Neuronal stem cell (in vitro differentiated cells): ENCODE measurements around the gene TMC8.

Experiments
- DNase-seq: peaks from one replicate; pipeline ENCODE4 v3.0.0-alpha.2; 2013; ENCODE audit warnings: low spot score
- H2AFZ ChIP-seq: one replicate; pipeline ENCODE4 v1.6.1; 2013; ENCODE audit warnings: mild to moderate bottlenecking, low read length, inconsistent platforms
- H2AK5ac ChIP-seq: 2 replicates; pipeline ENCODE4 v1.6.1; 2013; ENCODE audit warnings: low read depth, mild to moderate bottlenecking, inconsistent platforms, low read length, moderate library complexity, mixed read lengths
- H2BK120ac ChIP-seq: 2 replicates; pipeline ENCODE4 v1.6.1; 2013; ENCODE audit warnings: low read depth, mild to moderate bottlenecking, inconsistent platforms, low read length, moderate library complexity, mixed read lengths
- H2BK12ac ChIP-seq: one replicate; pipeline ENCODE4 v1.6.1; 2013; ENCODE audit warnings: low read length, inconsistent platforms
- H2BK15ac ChIP-seq: 2 replicates; pipeline ENCODE4 v1.6.1; 2013; ENCODE audit warnings: mild to moderate bottlenecking, low read length, inconsistent platforms, mixed read lengths
- H2BK5ac ChIP-seq: one replicate; pipeline ENCODE4 v1.6.1; 2013; ENCODE audit warnings: inconsistent platforms, mild to moderate bottlenecking, low read length, moderate library complexity
- H3K14ac ChIP-seq: one replicate; pipeline ENCODE4 v1.6.1; 2013; ENCODE audit warnings: low read length, inconsistent platforms
- H3K18ac ChIP-seq: 2 replicates; pipeline ENCODE4 v1.6.1; 2013; ENCODE audit warnings: low read length, inconsistent platforms
- H3K23ac ChIP-seq: 2 replicates; pipeline ENCODE4 v1.6.1; 2013; ENCODE audit warnings: low read depth, mild to moderate bottlenecking, mixed read lengths, low read length, inconsistent platforms; ENCODE audit not compliant: poor library complexity
- H3K27ac ChIP-seq: replicated peaks from 3 replicates; pipeline ENCODE4 v1.5.1; 2013; ENCODE audit warnings: low read length, inconsistent platforms
- H3K27me3 ChIP-seq, 3 experiments: 2 replicates each; pipeline ENCODE4 v1.6.1; 2013; ENCODE audit warnings: low read length in 3 of 3, mild to moderate bottlenecking in 2 of 3, inconsistent platforms in 1 of 3, low read depth in 1 of 3, mixed read lengths in 1 of 3, moderate library complexity in 1 of 3; ENCODE audit not compliant: control insufficient read depth in 3 of 3, insufficient read depth in 3 of 3
- H3K36me3 ChIP-seq, 2 donors: replicated peaks in 1 of 2; 2 replicates each; pipeline ENCODE4 v1.6.1; 2013; ENCODE audit warnings: low read length in 2 of 2; ENCODE audit not compliant: control insufficient read depth in 2 of 2, insufficient read depth in 2 of 2
- H3K4ac ChIP-seq: 2 replicates; pipeline ENCODE4 v1.6.1; 2013; ENCODE audit warnings: inconsistent platforms, mild to moderate bottlenecking, low read length, moderate library complexity
- H3K4me1 ChIP-seq, 2 donors: 1 replicate in 1 of 2; 2 replicates in 1 of 2; pipeline ENCODE4 v1.6.1; 2013; ENCODE audit warnings: low read length in 2 of 2, low read depth in 1 of 2; ENCODE audit not compliant: control insufficient read depth in 2 of 2, insufficient read depth in 1 of 2
- H3K4me2 ChIP-seq: one replicate; pipeline ENCODE4 v1.6.1; 2013; ENCODE audit warnings: mild to moderate bottlenecking, low read length, inconsistent platforms; ENCODE audit not compliant: insufficient read depth, poor library complexity, severe bottlenecking
- H3K4me3 ChIP-seq, 2 donors: 2 replicates each; pipeline ENCODE4 v1.5.1; 2013; ENCODE audit warnings: low read length in 2 of 2, mild to moderate bottlenecking in 2 of 2, inconsistent platforms in 1 of 2, moderate library complexity in 1 of 2
- H3K79me1 ChIP-seq: one replicate; pipeline ENCODE4 v1.6.1; 2013; ENCODE audit warnings: low read depth, mild to moderate bottlenecking, inconsistent platforms, low read length, moderate library complexity
- H3K9ac ChIP-seq: one replicate; pipeline ENCODE4 v1.6.1; 2013; ENCODE audit warnings: mild to moderate bottlenecking, low read depth, low read length, inconsistent platforms; ENCODE audit not compliant: poor library complexity
- H3K9me3 ChIP-seq, 2 donors: replicated peaks in 1 of 2; 2 replicates each; pipeline versions ENCODE3 to v1.6.1; 2013; ENCODE audit warnings: low read length in 2 of 2, mild to moderate bottlenecking in 2 of 2, inconsistent platforms in 1 of 2, low read depth in 1 of 2, mixed read lengths in 1 of 2, moderate library complexity in 1 of 2; ENCODE audit not compliant: control insufficient read depth in 2 of 2, insufficient read depth in 1 of 2
- H4K8ac ChIP-seq: one replicate; pipeline ENCODE4 v1.6.1; 2013; ENCODE audit warnings: low read depth, mild to moderate bottlenecking, inconsistent platforms, low read length, moderate library complexity
- H4K91ac ChIP-seq: one replicate; pipeline ENCODE4 v1.6.1; 2013; ENCODE audit warnings: low read length, low read depth, mild to moderate bottlenecking, inconsistent platforms; ENCODE audit not compliant: poor library complexity
- WGBS, 2 donors: extraction: QIAGEN DNeasy Blood & Tissue Kit; methylation state at CpG; one replicate each; pipeline ENCODE4 v1.1.7; 2013; ENCODE audit warnings: missing lambda C conversion rate in 2 of 2, mixed read lengths in 1 of 2; ENCODE audit not compliant: insufficient read length in 2 of 2, insufficient replicate concordance in 1 of 2; ENCODE audit errors: extremely low coverage in 2 of 2; 5-methylcytosine and 5-hydroxymethylcytosine counted together

TMC8 gene

GRCh38 chr17:78132084-78132676 is 1.6 kb downstream of the TMC8 start:
- Histone ChIP-seq H3K4ac (no peak overlapping the region), H2AK5ac (peak overlapping the region; percentile 53), H3K36me3 (no peaks in the 10 kb centered on the region), H2BK15ac (peak overlapping the region; percentile 75), H3K79me1 (peaks cover 6% of the 10 kb centered on the region), H2AFZ (no peak overlapping the region), H3K4me3 (peak overlapping the region in 1 of 2 donors; percentile 6), H3K27me3 (peaks cover 6 to 57% (median 26%) of the 10 kb centered on the region in 3 experiments), H2BK120ac (no peak overlapping the region), H3K27ac (no peak overlapping the region), H2BK12ac (peak overlapping the region; percentile 22), H2BK5ac (peak overlapping the region; percentile 29), H4K8ac (peak overlapping the region; percentile 17), H3K4me1 (peaks cover 12 to 22% of the 10 kb centered on the region in 2 donors), H3K23ac (peak overlapping the region; percentile 80), H3K18ac (peak overlapping the region; percentile 90), H3K9me3 (peaks cover 0 to 4% of the 10 kb centered on the region in 2 donors), H3K9ac (peak overlapping the region; percentile 44), H4K91ac (no peak overlapping the region), H3K14ac (peak overlapping the region; percentile 94), H3K4me2 (peak overlapping the region; percentile 49)
- WGBS, 2 donors: no CpG with 5 or more reads among the region's 38 CpGs
- DNase-seq: no peak

DNA sequence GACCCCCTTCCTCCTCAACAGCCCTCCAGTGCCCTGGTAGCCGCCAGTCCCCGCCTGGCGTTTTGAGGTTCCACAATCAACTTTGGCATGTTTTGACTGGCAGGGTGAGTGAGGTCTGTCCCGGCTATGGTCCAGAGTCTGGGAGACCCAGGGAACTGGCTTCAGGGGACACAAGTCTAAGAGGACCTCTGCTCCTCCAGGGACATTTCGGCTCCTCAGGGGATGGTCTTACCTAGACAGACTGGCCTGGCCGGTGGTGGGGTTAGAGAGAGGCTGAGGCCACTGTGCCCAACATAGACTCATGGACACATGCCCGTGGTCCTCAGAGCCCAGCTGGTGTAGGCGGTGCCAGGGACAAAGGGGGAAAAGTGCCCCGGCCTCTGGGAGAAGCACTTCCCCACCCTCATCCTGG is 2.2 kb downstream of the TMC8 start:
- Histone ChIP-seq H2AFZ (no peak overlapping the region), H2BK12ac (no peak overlapping the region), H4K91ac (no peak overlapping the region), H3K9ac (no peak overlapping the region), H2BK120ac (no peak overlapping the region), H3K4me3 (no peak overlapping the region), H2BK5ac (peak overlapping the region; percentile 29), H3K23ac (no peak overlapping the region), H2AK5ac (peak overlapping the region; percentile 53), H3K9me3 (peaks cover 0 to 4% of the 10 kb centered on the region in 2 donors), H3K36me3 (no peaks in the 10 kb centered on the region), H3K27me3 (peaks cover 6 to 55% (median 26%) of the 10 kb centered on the region in 3 experiments), H3K4ac (no peak overlapping the region), H3K18ac (peak overlapping the region; percentile 6), H3K27ac (no peak overlapping the region), H3K4me1 (peaks cover 7 to 17% of the 10 kb centered on the region in 2 donors), H4K8ac (no peak overlapping the region), H3K4me2 (no peak overlapping the region), H3K14ac (peak overlapping the region; percentile 25), H2BK15ac (peak overlapping the region; percentile 75), H3K79me1 (peaks cover 6% of the 10 kb centered on the region)
- DNase-seq: no peak
- WGBS, 2 donors: no CpG with 5 or more reads among the region's 9 CpGs

- Histone ChIP-seq H2BK15ac (peak overlapping the region; percentile 59), H2BK12ac (peak overlapping the region; percentile 95), H3K27ac (no peak overlapping the region), H3K4me3 (no peak overlapping the region), H3K4me2 (no peak overlapping the region), H4K8ac (no peak overlapping the region), H4K91ac (peak overlapping the region; percentile 13), H3K14ac (peak overlapping the region; percentile 25), H3K36me3 (no peaks in the 10 kb centered on the region), H3K9ac (peak overlapping the region; percentile 32), H3K4ac (no peak overlapping the region), H3K4me1 (peaks cover 6 to 14% of the 10 kb centered on the region in 2 donors), H2AFZ (no peak overlapping the region), H2AK5ac (peak overlapping the region; percentile 72), H3K18ac (peak overlapping the region; percentile 80), H2BK5ac (peak overlapping the region; percentile 29), H2BK120ac (peak overlapping the region; percentile 52), H3K9me3 (peaks cover 0 to 4% of the 10 kb centered on the region in 2 donors), H3K27me3 (peaks cover 6 to 52% (median 28%) of the 10 kb centered on the region in 3 experiments), H3K79me1 (peaks cover 6% of the 10 kb centered on the region), H3K23ac (peak overlapping the region; percentile 98)
- WGBS, 2 donors: no CpG with 5 or more reads among the region's 30 CpGs
- no peak for DNase-seq
Observed at GRCh38 chr17:78133179-78133951, 2.8 kb downstream of the TMC8 start.
